Measurements from ENCODE around the gene SELENOT. TPM values are rescaled to one million over a fixed set of nuclear protein-coding genes. Genes with fewer than 3 reads are reported as not detected.
"Not testable (repeated sequence)": the region's sequence is repeated elsewhere in the genome, so short reads cannot be mapped to it uniquely, and the experiment has no call there.

Gene SELENOT
- total and polyA plus RNA-seq, 3 donors from 2014 or later: 118 to 190 (median 135) TPM

DNA sequence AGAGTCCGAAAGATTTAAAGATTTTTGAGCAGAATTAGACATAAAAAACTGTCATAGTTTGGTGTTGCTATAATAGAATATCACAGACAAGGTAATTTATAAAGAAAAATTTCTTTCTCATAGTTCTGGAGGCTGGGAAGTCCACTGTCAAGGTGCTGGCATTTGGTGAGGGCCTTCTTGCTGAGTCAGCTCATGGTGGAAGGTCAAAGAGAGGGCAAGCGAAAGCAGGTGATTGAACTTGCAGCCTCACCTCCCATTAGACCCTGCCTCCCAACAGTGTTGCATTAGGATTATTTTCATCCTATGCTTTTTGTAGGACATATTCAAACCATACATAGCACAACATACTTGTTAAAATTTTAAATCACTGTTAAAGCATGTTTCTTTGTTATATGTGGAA lies 9.9 kb downstream of the SELENOT start:
- intact Hi-C loops (cut with DNase I; ENCODE audit: low total_unique reads): no loop called here
- H3K9me3 ChIP-seq: no peaks in the 10 kb centered on the region
- TF ChIP-seq POLR2A (IDR thresholded peaks at IDR 0.05): no peak
- TF ChIP-seq, protein P1, sequence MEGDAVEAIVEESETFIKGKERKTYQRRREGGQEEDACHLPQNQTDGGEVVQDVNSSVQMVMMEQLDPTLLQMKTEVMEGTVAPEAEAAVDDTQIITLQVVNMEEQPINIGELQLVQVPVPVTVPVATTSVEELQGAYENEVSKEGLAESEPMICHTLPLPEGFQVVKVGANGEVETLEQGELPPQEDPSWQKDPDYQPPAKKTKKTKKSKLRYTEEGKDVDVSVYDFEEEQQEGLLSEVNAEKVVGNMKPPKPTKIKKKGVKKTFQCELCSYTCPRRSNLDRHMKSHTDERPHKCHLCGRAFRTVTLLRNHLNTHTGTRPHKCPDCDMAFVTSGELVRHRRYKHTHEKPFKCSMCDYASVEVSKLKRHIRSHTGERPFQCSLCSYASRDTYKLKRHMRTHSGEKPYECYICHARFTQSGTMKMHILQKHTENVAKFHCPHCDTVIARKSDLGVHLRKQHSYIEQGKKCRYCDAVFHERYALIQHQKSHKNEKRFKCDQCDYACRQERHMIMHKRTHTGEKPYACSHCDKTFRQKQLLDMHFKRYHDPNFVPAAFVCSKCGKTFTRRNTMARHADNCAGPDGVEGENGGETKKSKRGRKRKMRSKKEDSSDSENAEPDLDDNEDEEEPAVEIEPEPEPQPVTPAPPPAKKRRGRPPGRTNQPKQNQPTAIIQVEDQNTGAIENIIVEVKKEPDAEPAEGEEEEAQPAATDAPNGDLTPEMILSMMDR (IDR thresholded peaks at IDR 0.05): no peak
- no peaks in the 10 kb centered on the region for H3K36me3 ChIP-seq (ENCODE audit: low read depth, missing control alignments)
- WGBS, 2 donors: 90 to 96% methylated on average over 2 of the region's 2 CpGs
- DNase-seq: no peak
- H3K27me3 ChIP-seq: no peaks in the 10 kb centered on the region
- H3K4me3 ChIP-seq: no peak overlapping the region
- H3K27ac ChIP-seq: no peak overlapping the region
- peaks cover 3% of the 10 kb centered on the region for H3K4me1 ChIP-seq

DNA sequence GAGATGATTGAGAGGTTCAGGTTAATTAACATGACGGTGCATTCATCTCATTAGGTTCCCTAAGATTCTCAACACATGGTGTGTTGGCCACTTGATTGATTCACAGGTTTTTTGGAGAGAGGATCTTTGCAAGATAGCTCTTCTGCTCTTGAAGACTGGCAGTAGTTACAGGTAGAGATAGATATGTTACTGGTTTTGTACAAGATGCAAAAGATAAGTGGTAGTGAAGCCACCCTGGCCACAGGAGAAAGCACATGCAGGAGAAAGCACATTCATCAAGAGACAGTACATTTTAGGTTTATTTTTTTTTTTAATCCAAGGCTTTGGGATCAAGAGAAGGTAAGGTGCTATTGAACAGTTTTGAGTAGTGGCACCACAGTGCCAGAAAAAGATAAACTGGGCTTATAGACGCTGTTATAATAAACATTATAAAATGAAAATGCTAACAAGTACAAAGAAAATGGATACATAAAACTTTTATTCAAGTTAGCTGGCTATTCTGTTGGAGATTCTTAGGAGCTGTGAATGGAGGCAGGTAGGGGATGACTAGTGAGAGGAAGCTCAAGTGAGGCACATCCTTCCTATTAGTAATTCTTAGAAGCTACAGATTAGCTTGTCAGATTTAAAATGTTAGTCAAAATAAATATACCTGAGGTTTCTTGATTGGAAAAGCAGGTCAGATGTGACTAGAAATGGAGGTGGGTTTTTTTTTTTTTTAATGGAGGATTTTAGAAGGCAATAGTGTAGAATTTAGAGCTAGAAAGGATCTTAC lies 10.8 kb downstream of the SELENOT start:
- no peak for DNase-seq
- H3K4me3 ChIP-seq: no peak overlapping the region
- intact Hi-C loops (cut with DNase I; ENCODE audit: low total_unique reads): no loop called here

DNA sequence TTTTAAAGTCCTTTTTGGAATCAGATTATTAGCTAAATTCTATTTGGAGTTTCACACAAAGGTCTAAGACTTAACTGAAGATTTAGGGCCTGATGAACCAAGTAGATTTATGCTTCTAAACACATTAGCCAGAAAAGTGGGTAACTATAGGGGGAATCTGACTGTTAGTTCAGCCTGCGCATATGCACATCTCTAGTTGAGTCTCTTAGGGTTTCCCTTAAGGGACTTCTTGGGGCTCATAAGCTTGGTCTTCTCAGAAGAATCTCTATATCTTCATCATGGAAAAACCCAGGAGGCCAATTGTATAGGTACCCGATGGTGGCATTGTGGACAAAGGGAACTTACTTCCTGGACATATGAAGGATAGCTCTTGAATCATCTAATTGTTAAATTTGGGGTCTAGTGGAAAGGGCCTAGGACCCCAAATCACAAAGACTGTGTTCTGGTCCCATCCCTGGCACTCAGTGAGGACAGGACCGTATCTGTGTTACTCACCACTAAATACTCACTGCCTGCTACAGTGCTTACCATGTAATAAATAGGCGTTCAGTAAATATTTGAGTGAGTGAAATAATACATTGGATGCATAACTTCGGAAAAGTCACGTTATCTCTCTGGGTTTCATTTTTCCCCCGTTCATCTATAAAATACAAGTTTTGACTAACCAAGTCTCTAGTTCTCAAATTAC lies 17.0 kb downstream of the SELENOT start:
- WGBS, 2 donors: 84 to 88% methylated on average over 7 of the region's 7 CpGs
- no peak for DNase-seq
- Histone ChIP-seq H3K27me3 (no peaks in the 10 kb centered on the region), H3K27ac (no peak overlapping the region), H3K4me1 (no peaks in the 10 kb centered on the region), H3K9me3 (no peaks in the 10 kb centered on the region), H3K4me3 (no peak overlapping the region), H3K36me3 (ENCODE audit: low read depth, missing control alignments) (no peaks in the 10 kb centered on the region)
- intact Hi-C loops (cut with DNase I; ENCODE audit: low total_unique reads): no loop called here
- TF ChIP-seq, protein P1 (IDR thresholded peaks at IDR 0.05): no peak
- TF ChIP-seq POLR2A (IDR thresholded peaks at IDR 0.05): no peak

More for the DNA sequence above, 10.8 kb downstream of the SELENOT start:
- Histone ChIP-seq H3K9me3 (no peaks in the 10 kb centered on the region), H3K27me3 (no peaks in the 10 kb centered on the region), H3K36me3 (ENCODE audit: low read depth, missing control alignments) (no peaks in the 10 kb centered on the region), H3K27ac (no peak overlapping the region), H3K4me1 (peaks cover 3% of the 10 kb centered on the region)
- no peak for TF ChIP-seq POLR2A (IDR thresholded peaks at IDR 0.05)
- TF ChIP-seq, protein P1 (IDR thresholded peaks at IDR 0.05): no peak
- 85 to 90% methylated on average over 2 of the region's 2 CpGs for WGBS, 2 donors

DNA sequence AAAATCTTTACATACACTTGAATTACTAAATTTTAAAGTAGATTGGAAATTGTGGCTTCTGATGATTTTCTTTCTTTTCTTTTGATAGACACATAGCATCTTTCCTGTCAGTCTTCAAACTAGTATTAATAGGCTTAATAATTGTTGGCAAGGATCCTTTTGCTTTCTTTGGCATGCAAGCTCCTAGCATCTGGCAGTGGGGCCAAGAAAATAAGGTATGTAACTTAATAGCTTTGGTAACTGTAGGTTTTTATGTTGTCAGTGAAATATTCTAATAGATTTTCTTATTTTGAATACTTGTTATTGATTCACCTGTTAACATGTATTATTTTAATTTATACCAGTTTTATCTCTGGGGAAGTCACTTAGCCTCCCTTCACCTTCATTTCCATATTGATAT lies 19.8 kb downstream of the SELENOT start:
- H3K4me1 ChIP-seq; intact Hi-C loops (cut with DNase I; ENCODE audit: low total_unique reads): not testable (repeated sequence)

DNA sequence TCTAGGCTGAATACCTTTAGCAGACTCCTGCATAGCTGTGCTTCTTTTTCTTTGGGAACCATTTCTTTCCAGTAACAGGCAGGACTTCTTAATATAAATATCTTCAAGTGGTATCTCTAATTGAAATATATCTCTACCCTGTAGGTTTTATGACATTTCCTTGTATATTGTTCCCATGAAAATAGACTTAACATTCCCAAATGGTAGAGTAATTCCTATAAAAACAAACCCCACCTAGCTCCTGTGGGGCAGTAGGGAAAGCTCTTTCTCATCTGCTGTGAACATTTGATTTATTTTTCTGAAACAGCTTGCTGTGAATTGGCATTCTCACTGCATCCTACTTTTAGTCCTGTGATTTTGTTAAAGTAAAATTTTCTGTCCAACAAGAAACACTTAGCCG lies 20.8 kb downstream of the SELENOT start:
- no peaks in the 10 kb centered on the region for H3K27me3 ChIP-seq
- H3K36me3 ChIP-seq (ENCODE audit: low read depth, missing control alignments): no peaks in the 10 kb centered on the region
- intact Hi-C loops (cut with DNase I; ENCODE audit: low total_unique reads): no loop called here
- H3K9me3 ChIP-seq: no peaks in the 10 kb centered on the region
- 91 to 96% methylated on average over 1 of the region's 1 CpG for WGBS, 2 donors
- no peak for DNase-seq
- no peak overlapping the region for H3K4me3 ChIP-seq
- no peaks in the 10 kb centered on the region for H3K4me1 ChIP-seq
- TF ChIP-seq, protein P1 (IDR thresholded peaks at IDR 0.05): no peak
- TF ChIP-seq POLR2A (IDR thresholded peaks at IDR 0.05): no peak
- H3K27ac ChIP-seq: no peak overlapping the region

More for the DNA sequence above, 19.8 kb downstream of the SELENOT start:
- DNase-seq; H3K27ac ChIP-seq; H3K4me3 ChIP-seq; H3K9me3 ChIP-seq; H3K36me3 ChIP-seq (ENCODE audit: low read depth, missing control alignments); H3K27me3 ChIP-seq: not testable (repeated sequence)

Data from testis (tissue), 3 donors.